ENCODE results near the gene DLX4.

GRCh38 chr17:49997773-49998703, 29.0 kb downstream of the DLX4 start:
- TF ChIP-seq, protein P1, sequence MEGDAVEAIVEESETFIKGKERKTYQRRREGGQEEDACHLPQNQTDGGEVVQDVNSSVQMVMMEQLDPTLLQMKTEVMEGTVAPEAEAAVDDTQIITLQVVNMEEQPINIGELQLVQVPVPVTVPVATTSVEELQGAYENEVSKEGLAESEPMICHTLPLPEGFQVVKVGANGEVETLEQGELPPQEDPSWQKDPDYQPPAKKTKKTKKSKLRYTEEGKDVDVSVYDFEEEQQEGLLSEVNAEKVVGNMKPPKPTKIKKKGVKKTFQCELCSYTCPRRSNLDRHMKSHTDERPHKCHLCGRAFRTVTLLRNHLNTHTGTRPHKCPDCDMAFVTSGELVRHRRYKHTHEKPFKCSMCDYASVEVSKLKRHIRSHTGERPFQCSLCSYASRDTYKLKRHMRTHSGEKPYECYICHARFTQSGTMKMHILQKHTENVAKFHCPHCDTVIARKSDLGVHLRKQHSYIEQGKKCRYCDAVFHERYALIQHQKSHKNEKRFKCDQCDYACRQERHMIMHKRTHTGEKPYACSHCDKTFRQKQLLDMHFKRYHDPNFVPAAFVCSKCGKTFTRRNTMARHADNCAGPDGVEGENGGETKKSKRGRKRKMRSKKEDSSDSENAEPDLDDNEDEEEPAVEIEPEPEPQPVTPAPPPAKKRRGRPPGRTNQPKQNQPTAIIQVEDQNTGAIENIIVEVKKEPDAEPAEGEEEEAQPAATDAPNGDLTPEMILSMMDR (IDR thresholded peaks at IDR 0.05), result peak; percentile 82 to 93 (median 89)
- TF ChIP-seq POLR2A (IDR thresholded peaks at IDR 0.05), result no peak
